ENCODE results near the gene CDA.
"Not testable (repeated sequence)": the region's sequence is repeated elsewhere in the genome, so short reads cannot be mapped to it uniquely, and the experiment has no call there.

The CDA gene

DNA sequence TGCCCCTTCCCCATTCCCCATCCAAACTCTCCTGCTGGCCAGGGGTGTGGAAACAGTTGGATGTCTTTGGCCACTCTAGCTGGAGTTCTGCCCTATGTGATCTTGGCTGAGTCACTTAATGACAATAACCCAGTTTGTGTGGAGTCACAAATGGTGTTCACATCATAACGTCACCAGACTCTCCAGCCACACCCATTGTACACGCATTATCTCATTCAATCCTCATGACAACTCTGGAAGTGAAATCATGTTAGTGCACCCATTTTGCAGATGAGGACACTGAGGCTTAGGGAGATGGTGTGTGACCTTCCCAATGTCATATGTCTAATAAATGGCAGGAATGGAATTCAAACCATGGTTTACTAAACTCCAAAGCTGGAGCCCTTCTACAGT lies 1.2 kb upstream of the CDA start:
- no peak for DNase-seq

DNA sequence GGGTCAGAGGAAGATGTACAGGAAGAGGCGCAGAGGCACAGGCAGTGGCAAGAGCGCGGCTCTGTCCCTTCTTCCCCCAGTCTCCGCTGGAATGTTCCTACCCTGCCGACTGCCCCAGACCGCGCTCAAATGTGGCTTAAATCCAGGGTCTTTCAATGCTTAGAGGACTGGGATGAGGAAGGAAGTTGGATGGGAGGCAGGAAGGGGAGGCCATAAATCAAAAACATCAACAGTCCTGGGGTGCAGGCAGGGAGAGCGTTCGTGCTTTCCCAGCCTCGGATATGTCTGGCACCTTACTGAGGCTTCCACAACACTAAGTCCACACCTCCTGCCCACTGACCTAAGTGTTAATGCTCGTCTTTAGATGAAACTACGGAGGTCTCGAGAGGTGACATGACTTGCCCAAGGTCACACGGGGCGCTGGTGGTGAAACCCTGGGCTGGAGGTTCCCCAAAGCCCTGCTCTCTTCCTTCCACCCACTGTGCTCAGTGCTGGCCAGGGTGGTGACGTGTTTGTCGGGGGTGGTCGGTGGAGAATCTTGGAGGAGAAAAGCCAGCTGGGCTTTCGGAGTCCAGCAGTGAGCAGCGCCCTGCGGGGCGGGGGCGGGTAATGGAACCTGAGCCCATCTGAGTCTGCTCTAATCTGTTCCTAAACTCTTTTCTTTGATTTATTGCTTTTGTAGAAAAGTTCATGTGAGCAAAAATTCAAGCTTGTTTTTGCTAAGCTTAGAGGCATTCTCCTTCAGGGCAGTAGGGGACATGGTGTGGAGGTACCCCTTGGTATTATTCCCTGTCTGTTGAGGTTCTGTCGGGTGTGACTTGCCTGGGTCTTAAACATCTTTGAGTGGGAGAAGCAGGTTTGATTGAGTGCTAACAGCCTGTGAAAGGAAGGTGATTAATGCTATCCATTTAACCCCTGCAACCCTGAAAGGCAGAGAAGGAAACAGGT lies 708 bp downstream of the CDA start:
- no peak for DNase-seq

GRCh38 chr1:20590306-20590777 lies 1.4 kb downstream of the CDA start:
- no peak for DNase-seq

GRCh38 chr1:20593756-20594155 lies 4.9 kb downstream of the CDA start:
- DNase-seq = no peak

- DNase-seq = no peak
Observed at GRCh38 chr1:20594746-20595145, 5.8 kb downstream of the CDA start.

GRCh38 chr1:20596106-20596505 lies 7.2 kb downstream of the CDA start:
- no peak for DNase-seq

- DNase-seq = no peak
Observed at GRCh38 chr1:20597650-20598049, 8.8 kb downstream of the CDA start.

DNA sequence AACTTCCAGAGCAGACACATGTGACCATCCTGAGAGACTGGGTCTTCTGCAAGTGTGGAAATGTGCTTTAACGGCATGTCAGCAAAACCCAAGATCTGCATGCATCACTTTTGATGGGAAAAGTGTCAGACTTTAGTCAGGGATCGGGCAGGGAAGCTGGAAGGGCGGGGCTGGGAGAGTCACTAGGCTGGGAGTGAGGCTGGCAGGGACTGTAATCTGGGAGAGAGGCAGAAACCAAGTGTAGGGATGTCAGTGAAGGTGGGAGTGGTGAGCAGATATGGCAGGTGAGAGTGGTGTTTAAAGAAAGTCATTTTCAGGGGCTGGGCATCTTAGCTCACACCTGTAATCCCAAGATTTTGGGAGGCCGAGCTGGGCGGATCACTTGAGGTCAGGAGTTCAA lies 11.3 kb downstream of the CDA start:
- no peak for DNase-seq

DNA sequence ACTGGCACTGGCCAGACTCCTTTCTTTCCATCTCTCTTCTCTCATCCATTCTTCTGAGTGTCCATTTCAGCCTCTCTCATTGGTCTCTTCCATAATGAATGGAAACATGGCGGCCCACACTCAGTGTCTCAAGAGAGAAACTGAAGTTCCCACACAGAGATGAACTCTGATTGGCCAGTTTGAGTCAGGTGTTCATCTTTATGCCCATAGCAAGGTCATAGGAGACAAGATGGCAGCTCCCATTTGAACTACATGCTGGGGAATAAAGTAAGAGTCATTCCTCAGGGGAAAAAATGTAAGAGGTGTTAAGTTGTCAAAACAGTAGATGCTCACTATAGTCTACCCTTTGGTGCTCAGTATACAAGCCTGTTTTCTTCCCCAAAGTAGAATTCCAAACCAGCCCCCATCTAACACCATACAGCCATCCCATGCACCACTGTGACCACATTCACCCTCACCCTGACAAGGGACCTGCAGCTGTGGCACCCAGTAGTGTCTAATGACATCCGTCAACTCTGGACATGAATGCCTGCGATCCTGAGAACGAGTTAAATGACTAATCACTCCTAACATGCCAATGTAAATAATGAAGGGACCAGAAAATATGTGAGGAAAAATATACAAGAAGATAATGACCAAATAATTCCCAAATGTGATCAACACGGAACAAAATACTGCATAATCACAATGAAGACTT lies 12.4 kb downstream of the CDA start:
- no peak for DNase-seq

GRCh38 chr1:20602851-20603450 lies 14.1 kb downstream of the CDA start:
- no peak for DNase-seq

- peak in 1 of 2 experiments; percentile 29 for DNase-seq
Observed at GRCh38 chr1:20603504-20604464, 14.9 kb downstream of the CDA start.

DNA sequence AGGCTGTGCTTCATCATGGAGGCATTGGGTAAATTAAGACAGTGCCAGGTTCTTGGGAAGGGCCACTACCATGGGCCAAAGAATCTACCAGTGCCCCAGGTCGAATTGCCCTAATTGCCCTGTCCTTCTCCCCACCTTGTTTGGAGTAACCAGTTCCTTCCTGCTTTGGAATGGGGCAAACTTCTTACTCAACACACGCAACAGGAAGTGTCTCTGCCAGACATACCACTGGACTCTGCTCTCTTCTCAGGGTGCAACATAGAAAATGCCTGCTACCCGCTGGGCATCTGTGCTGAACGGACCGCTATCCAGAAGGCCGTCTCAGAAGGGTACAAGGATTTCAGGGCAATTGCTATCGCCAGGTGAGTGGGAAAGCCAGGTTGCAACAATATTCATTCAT lies 15.8 kb downstream of the CDA start:
- DNase-seq = no peak

DNA sequence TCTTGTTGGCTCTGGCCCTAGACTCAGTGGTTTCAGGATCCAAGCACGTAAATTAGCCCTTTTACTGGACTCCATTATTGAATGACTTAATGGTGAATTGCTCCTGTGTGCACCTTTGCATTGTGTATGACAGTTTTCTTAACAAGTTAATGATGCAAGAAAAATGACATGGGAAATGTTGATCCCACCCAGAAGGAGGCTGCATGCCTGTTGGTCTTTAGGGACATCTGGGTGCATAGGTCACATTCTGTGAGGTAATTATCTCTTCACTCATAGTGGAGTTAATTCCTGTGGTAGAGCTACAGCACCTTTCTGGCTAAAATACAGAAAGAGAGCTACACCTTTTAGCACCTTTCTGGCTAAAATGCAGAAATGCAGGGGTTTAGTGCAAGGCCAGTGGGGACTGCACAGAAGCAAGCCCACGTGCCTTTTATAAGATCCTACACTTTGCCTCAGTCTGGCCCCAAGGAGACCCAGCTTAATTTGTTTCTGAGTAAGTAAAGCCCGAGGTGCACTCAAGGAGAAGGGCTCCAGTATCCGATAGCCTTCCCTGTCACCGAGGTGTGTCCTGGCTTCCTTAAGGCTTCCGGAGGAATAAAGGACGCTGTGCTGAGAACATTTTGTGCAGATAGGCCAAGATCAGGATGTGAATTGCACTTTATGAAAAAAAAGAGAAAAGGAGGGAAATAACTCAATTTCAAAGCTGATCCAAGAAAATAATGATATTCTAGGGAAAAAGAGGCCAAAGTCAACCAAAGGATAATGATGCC lies 18.1 kb downstream of the CDA start:
- DNase-seq = not testable (repeated sequence)

DNA sequence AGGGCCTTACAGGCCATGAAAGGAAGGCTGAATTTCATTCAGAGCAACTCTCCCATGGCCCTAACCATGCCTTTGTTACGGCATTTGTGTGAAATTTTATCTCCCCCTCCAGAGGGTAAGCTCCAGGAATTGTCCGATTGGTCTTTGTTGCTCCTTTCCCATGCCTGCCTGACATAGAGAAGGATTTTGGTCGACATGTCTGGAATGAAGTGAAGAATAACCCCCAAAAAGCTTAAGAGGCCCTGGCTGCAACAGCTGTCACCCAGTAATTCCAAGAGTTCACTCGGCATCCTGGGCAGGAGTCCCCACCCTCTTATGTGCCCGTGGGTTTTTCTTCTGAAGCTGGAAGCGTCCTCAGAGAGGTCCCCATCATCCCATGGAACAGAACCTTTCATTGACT lies 20.6 kb downstream of the CDA start:
- no peak for DNase-seq

DNA sequence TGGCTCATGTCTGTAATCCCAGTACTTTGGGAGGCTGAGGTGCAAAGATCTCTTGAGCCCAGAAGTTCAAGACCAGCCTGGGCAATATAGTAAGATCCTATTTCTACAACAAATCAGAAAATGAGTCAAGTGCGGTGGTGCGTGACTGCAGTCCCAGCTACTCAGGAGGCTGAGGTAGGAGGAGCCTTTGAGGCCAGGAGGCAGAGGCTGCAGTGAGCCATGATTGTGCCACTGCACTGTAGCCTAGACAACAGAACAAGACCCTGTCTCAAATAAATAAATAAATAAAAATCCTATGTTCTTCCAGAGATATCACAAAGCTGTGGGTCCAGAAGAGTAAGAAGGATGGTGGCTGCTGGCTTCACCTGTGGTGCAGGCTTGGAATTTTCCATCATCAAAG lies 22.1 kb downstream of the CDA start:
- DNase-seq = no peak

DNA sequence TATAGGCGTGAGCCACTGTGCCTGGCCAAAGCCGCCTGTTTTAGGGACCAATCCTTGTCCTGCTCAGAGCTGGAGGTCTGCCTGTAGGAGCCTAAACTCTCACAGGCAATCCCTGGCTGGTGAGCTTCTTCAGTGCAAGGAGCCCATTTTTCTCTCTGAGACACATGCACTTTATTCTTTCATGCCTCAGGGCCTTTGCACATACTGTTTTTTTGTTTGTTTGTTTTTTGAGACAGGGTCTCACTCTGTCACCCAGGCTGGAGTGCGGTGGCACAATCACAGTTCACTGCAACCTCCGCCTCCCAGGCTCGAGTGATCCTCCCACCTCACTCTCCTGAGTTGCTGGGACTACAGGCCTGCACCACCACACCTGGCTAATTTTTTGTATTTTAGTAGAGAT lies 22.8 kb downstream of the CDA start:
- no peak for DNase-seq

DNA sequence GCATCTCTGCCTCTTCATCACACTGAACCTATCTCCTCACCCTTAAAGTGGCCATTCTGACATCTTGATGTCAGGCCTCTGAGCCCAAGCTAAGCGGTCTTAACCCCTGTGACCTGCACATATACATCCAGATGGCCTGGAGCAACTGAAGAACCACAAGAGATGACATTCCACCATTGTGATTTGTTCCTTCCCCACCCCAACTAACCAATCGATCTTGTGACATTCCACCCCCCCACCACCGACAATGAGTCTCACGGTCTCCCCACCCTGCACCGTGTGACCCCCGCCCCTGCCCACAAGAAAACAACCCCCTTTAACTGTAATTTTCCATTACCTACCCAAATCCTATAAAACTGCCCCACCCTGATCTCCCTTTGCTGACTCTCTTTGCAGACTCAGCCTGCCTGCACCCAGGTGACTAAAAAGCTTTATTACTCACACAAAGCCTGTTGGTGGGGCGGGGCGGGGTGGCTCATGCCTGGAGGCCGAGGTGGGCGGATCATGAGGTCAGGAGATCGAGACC lies 23.4 kb downstream of the CDA start:
- peak in 1 of 2 experiments; percentile 19 for DNase-seq

- no peak for DNase-seq
Observed at GRCh38 chr1:20614131-20614579, 25.3 kb downstream of the CDA start.

DNA sequence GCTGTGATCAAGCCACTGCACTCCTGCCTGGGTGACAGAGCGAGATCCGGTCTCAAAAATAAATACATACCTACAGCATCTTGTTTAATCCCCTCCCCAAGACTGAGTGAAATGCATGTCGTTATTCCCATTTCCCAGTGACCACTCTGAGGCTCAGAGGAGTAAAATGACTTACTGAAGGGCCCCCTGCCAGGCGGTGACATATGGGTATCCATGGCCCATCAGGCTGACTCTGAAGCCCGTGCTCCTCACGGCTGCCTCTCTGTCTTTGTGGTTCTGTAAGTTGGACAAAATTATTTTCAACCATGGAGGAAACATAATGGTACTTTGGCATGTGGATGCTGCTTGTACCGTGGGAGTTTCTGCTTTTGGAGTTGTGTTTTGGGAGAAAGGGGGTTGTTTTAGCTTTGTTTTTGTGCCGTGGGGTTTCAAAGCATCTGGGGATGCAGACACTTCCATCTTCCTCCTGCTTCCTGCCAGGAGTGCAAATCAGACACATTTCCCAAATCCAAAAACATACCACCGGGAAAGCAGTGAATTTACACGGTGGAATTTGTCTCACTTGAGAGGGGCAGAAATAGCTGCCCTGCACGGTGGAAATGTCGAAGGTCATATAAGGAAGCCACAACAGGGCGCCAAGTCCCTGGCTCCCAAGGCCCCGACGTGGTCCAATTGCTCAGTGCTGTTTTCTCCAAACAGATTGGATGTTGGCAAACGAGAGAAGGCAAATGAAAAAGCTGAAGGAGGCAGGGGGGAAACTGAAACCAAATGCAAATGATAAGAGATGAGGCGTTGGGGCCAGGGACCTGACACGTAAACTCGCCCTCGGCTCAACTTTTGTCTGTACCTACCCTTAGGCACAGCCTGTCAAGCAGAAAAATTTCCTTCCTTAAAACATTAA lies 27.3 kb downstream of the CDA start:
- no peak for DNase-seq

- DNase-seq = no peak
Observed at GRCh38 chr1:20616847-20617487, 28.1 kb downstream of the CDA start.
